Amniotic epithelial cell (primary cell): ENCODE results near the gene FEV.
"Not testable (repeated sequence)": the region's sequence is repeated elsewhere in the genome, so short reads cannot be mapped to it uniquely, and the experiment has no call there.

Source experiments
- DNase-seq: peaks from one replicate; pipeline ENCODE4 v3.0.0-alpha.2; 2010; ENCODE audit warnings: low read depth

The FEV gene

DNA sequence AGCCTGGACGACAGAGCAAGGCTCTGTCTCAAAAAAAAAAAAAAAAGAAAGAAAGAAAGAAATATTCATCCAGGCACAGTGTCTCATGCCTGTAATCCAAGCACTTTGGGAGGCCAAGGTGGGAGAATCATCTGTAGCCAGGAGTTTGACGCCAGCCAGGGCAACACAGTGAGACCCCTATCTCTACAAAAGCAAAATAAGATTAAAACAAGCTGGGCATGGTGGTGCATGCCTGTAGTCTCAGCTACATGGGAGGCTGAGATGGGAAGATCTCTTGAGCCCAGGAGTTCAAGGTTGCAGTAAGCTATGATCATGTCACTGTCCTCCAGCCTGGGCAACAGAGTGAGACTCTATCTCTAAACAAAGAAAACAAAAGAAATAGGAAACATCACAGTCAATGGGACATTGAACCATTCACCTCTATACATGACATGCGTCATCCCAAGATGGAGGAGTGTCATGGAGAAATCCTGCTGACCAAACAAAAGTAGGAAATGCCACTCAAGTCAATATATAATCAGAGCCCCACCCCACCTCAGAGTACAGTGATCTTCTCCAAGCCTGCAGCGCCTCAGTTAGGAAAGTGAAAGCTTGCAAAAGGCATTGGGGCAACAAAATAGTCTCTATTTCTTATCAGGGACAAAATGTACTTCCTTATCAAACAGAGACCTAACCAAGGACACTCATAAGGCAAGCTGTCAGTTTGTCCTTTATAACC lies 9.8 kb downstream of the FEV start:
- DNase-seq, result no peak

DNA sequence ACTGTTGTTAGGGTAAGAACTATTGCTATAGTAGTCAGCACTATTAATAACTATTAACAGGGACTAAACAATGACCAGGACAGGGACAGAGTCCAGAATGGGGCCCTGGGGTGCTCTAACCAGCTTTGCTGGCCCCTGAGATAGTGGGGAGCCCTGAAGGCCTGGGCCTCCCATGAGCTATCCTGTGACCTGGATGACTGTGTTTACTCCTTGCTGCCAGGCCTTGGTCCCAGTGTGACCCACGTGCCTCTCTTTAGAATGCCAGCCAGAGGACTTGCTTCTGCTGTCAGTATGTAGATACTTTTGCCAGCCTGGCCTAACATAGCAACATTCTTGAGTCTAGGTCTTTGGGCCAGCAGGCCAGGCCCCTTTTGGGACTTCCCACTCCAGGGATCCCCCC lies 14.1 kb downstream of the FEV start:
- no peak for DNase-seq

GRCh38 chr2:218964041-218964771 lies 20.8 kb downstream of the FEV start:
- DNase-seq, result peak; percentile 74

DNA sequence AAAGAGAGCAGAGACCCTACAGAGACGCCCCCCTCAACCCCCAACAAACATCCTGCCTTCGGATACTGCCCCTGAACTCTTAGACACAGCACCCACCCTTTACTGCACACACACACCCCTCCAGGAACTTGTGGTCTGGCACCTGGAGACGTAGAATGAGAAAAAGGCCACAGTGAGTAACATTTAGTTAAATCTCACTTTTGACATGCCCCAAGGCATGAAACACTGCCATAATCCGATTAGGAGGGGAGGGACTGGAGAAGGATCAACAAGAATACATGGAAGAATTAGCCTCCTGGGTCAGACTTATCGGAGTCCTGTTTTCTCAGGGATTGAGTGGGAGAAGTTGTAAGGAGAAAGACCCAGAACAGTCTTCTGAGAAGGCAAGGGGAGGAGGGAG lies 21.4 kb downstream of the FEV start:
- DNase-seq, result no peak

DNA sequence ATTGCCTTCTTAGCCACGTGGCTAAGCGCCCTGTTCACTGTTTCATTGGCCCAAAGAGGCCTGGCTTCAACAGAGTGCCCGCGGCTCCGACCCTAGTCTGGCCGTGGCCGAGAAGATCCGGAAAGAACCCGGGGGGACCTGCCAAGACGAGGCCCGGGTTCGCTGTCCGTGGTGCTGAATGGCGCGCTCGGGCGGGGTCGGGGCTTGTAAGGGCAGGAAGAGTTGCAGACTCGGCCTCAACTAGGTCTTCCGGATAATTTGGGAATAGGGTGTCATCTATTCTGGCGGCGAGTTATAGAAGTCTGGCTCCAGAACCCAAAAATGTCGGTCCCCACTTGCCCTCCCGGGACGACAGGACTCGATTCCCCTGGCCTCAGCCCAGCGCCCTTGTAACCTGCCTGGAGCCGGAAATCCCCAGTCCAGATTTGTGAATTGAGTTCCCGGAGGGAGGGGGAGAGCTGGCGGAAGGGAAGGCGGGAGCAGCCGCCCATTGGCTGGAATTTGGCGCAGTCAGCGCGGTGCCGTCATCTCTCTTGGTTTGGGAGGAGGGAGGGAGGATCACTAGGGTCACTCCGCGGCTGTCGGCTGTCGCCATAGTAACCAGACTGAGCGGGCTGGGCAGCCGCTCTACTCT lies 22.0 kb downstream of the FEV start:
- peak; percentile 52 for DNase-seq

DNA sequence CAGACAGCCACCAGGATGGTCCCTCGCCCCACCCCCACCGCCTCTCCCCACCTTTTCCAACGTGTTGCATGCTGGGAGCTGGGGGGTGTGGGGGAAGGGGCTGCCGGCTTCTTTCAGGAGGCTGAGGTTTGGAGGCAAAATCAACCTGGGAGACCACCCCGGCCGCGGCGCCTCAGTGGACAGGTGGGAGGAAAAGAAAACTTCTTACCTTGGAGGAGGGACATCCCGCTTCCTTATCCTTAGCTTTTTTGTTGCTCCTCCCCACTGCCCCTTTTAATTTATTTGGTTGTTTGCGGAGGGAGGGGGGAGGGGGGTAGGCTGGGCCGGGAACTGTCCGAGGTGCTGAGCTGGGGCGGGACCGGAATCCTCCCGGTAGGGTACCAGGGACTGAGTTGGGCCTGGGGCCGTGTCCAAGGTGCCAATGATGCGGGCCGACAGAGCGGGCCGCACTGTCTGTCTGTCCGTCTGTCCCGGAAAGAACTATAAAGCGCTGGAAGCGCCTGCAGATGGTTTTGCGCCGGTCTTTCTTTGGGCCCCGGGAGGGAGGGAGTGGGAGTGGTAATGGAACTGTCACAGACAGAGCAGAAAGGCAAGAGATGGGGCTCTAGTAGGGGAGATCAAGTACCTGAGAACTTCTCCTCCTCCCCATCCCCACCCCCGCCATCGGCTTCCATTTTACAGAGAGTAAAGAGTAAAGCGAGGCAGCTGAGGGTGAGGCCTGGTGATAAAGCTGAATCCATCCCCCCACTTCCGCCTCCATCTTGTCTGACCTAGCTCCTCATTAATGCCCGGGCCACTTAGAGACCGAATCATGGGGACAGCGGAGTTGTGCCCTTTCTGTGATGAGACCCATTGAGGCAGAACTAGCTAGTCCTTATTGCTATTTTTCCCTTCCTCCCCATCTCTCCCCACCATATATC lies 23.1 kb downstream of the FEV start:
- no peak for DNase-seq

- no peak for DNase-seq
These were observed 23.8 kb downstream of the FEV start for GRCh38 chr2:218961229-218961628.

- DNase-seq, result no peak
These were observed 24.4 kb downstream of the FEV start for GRCh38 chr2:218960309-218961165.

DNA sequence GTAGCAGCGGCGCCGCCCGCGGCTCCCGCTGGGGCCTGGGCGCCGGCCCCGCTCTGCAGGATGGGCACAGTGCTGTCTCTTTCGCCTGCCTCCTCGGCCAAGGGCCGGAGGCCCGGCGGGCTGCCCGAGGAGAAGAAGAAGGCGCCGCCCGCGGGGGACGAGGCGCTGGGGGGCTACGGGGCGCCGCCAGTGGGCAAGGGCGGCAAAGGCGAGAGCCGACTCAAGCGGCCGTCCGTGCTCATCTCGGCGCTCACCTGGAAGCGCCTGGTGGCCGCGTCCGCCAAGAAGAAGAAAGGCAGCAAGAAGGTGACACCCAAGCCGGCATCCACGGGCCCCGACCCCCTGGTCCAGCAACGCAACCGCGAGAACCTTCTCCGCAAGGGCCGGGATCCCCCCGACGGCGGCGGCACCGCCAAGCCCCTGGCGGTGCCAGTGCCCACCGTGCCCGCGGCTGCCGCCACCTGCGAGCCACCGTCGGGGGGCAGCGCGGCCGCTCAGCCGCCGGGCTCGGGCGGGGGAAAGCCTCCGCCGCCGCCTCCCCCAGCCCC lies 25.1 kb downstream of the FEV start:
- no peak for DNase-seq

- DNase-seq, result peak; percentile 67
These were observed 25.7 kb downstream of the FEV start, which contains the start of gene CDK5R2 for GRCh38 chr2:218959141-218959731. TSS of gene CDK5R2 (plus strand) at chr2:218959666. CDS start at chr2:218959821, 155 bp downstream.

DNA sequence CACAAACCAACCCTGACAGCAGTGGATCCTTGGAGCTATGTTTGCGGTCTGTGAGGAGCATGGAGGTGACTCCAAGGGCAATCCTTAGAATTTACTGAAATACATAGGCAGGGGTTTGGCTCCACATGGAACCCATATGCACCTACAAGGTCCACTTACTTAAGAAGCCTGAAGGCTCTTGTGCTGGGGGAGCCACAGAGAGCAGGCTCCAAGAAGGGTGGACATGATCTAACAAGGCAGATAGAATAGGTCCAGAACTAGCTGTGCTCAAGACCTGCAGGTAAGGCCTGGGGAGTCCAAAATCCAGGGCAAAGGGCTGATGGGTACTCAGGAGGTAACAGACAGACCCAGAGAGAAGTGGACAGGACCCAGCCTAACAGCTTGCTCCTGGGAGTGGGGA lies 26.7 kb downstream of the FEV start:
- no peak for DNase-seq

GRCh38 chr2:218957671-218958070 lies 27.3 kb downstream of the FEV start:
- DNase-seq, result no peak

DNA sequence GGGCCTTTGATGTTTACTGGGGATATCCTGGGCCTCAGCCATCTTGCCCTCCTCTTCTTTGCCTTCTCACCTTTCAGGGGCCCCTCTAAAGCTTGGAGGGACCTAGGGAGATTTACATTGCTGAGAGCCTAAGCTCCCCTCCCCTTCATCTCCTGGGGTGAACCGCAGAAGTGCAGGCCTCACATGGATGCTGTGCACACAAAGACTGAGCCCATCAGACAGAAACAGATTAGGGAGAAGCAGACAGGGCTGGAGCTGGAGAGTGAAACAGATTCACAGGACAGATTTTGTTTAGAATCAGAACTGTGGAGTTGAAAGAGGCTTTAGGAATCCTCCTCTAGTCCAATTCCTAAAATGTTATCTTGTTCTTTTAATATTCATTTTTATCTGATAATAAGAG lies 28.9 kb downstream of the FEV start:
- DNase-seq, result no peak

DNA sequence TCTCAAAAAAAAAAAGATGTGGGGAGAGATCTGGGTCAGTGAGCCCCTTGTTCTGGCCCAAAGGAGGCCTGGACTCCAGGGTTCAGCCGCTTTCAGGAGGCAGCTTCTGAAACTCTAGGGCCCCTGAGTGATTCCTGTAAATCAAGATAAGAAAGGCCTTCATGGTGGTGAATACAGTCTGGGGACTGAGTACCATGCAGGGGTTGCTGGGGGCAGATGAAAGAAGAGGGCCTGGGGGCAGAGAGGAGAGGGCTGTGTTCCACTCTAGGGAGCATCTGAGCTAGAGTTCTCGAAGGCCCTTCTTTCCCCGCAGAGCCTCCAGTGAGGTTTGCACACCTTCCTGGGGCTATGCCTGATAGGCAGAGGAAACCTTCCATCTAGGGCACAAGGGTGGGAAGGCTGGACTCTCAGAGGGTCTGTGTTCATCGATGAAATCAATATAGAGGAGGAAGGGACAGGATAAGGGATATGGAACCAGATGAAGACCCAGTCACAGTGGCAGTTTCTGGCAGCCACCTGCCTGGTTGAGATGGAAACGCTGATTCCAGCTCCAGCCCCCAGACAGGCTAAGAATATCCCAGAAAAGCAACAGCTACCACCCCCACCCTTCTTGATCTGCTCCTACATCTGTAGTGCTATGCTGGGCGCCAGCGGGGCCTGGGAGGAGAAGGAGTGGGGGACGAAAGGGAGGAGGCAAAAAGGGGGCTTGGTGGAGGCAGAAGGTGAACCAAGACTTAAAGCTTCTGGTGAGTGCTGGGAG lies 30.3 kb downstream of the FEV start:
- DNase-seq, result no peak

- no peak for DNase-seq
These were observed 31.5 kb downstream of the FEV start for GRCh38 chr2:218953366-218953954.

DNA sequence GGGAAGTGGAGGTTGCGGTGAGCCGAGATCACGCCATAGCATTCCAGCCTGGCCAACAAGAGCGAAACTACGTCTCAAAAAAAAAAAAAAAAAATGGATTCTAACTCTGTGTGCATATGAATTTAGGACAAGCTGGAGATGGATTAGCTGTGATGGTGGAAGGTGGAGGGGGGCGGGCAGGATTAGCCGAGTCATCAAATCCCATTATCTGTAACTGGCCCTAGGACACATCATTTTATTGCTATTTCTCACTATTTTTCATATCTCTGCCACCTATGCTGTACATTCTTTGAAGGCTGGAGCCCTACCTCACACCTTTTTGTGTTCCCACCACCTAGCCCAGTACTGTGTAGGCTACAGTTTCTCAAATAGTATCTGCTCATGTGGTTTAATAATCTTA lies 32.8 kb downstream of the FEV start:
- DNase-seq, result no peak

DNA sequence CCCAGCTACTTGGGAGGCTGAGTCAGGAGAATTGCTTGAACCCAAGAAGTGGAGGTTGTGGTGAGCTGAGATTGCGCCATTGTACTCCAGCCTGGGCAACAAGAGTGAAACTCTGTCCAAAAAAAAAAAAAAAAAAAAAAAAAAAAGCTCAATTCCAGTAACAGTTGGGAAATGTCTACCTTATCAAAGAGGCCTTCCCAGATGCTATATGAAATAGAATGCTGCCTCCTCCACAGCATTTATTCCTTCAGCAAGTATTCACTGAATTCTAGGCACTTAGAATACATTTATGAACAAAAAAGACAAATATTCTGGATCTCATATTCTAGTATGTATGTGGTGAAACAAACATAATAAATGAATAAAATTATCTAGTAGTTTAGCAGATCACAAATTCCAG lies 38.4 kb downstream of the FEV start:
- peak; percentile 38 for DNase-seq

DNA sequence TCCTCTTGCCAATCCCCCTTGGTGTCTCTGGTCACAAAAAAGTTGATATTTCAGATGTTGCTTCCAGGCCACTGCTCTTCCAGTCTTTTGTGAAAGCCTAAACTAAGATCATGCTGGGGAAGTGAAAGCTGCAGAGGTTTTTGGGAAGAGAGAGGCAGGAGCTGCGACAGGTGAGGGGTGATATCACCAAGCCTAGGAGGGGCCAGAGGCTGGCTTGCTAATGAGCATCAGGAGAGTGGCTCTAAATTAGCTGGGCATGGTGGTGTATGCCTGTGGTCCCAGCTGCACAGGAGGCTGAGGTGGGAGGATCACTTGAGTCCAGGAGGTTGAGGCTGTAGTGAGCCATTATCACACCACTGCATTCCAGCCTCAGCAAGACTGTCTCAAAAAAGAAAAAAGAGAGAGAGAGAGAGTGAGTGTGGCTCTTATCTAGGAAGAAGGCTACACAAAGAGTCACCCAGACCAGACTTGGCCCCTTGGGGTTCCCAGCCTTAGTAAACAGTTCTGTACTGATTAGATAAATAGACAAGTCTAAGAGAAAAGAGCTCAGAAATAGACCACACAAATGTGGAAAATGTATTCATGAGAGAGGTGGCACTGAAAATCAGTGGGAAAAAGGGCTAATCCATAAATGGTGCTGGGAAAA lies 40.1 kb downstream of the FEV start:
- DNase-seq, result peak; percentile 24

DNA sequence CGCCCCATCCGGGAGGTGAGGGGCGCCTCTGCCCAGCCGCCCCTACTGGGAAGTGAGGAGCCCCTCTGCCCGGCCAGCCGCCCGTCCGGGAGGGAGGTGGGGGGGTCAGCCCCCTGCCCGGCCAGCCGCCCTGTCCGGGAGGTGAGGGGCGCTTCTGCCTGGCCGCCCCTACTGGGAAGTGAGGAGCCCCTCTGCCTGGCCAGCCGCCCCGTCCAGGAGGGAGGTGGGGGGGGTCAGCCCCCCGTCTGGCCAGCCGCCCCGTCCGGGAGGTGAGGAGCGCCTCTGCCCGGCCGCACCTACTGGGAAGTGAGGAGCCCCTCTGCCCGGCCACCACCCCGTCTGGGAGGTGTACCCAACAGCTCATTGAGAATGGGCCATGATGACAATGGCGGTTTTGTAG lies 53.2 kb downstream of the FEV start:
- not testable (repeated sequence) for DNase-seq
